ENCODE measurements around the gene NFATC3.

NFATC3 gene

GRCh38 chr16:68223072-68223471 is 137.9 kb downstream of the NFATC3 start:
- no peak overlapping the region for H3K4me3 ChIP-seq (replicated peaks; ENCODE audit: insufficient read depth, low read length)
- TF ChIP-seq GABPA (IDR thresholded peaks at IDR 0.05; ENCODE audit: low read depth) (no peak), SPI1 (IDR thresholded peaks at IDR 0.05; ENCODE audit: borderline replicate concordance, low read depth) (no peak), REST (IDR thresholded peaks at IDR 0.05; ENCODE audit: insufficient replicate concordance, low read depth) (no peak), CTCF (IDR thresholded peaks at IDR 0.05; ENCODE audit: insufficient read depth, low read length) (no peak), POLR2AphosphoS5 (IDR thresholded peaks at IDR 0.05; ENCODE audit: low read depth) (no peak)
- no peak for DNase-seq (ENCODE audit: low read depth in 1 of 2, low spot score in 1 of 2)
- H3K27ac ChIP-seq (replicated peaks) = no peak overlapping the region
- no peaks in the 10 kb centered on the region for H3K27me3 ChIP-seq (ENCODE audit: insufficient read depth, poor library complexity, severe bottlenecking)

GRCh38 chr16:68226116-68226515 is 140.9 kb downstream of the NFATC3 start:
- Histone ChIP-seq H3K27ac (replicated peaks) (no peak overlapping the region), H3K27me3 (ENCODE audit: insufficient read depth, poor library complexity, severe bottlenecking) (no peaks in the 10 kb centered on the region), H3K4me3 (replicated peaks; ENCODE audit: insufficient read depth, low read length) (no peak overlapping the region)
- no peak for TF ChIP-seq POLR2AphosphoS5 (IDR thresholded peaks at IDR 0.05; ENCODE audit: low read depth)
- TF ChIP-seq CTCF (IDR thresholded peaks at IDR 0.05; ENCODE audit: insufficient read depth, low read length) = no peak
- no peak for TF ChIP-seq GABPA (IDR thresholded peaks at IDR 0.05; ENCODE audit: low read depth)
- no peak for TF ChIP-seq REST (IDR thresholded peaks at IDR 0.05; ENCODE audit: insufficient replicate concordance, low read depth)
- TF ChIP-seq SPI1 (IDR thresholded peaks at IDR 0.05; ENCODE audit: borderline replicate concordance, low read depth) = no peak
- DNase-seq (ENCODE audit: low read depth in 1 of 2, low spot score in 1 of 2) = no peak

GRCh38 chr16:68227183-68227793 is 142.1 kb downstream of the NFATC3 start:
- no peak for TF ChIP-seq SPI1 (IDR thresholded peaks at IDR 0.05; ENCODE audit: borderline replicate concordance, low read depth)
- no peak for TF ChIP-seq POLR2AphosphoS5 (IDR thresholded peaks at IDR 0.05; ENCODE audit: low read depth)
- no peak for TF ChIP-seq REST (IDR thresholded peaks at IDR 0.05; ENCODE audit: insufficient replicate concordance, low read depth)
- no peak for TF ChIP-seq CTCF (IDR thresholded peaks at IDR 0.05; ENCODE audit: insufficient read depth, low read length)
- no peak for TF ChIP-seq GABPA (IDR thresholded peaks at IDR 0.05; ENCODE audit: low read depth)
- Histone ChIP-seq H3K27ac (replicated peaks) (no peak overlapping the region), H3K4me3 (replicated peaks; ENCODE audit: insufficient read depth, low read length) (no peak overlapping the region), H3K27me3 (ENCODE audit: insufficient read depth, poor library complexity, severe bottlenecking) (no peaks in the 10 kb centered on the region)
- DNase-seq (ENCODE audit: low read depth in 1 of 2, low spot score in 1 of 2) = no peak

Data from HL-60 (cell line).